ENCODE data around the gene HNRNPA2B1.

HNRNPA2B1 gene

GRCh38 chr7:26200444-26201246 lies at the start of gene HNRNPA2B1:
Gene HNRNPA2B1 (minus strand): TSS chr7:26200746. CDS start chr7:26200577, 169 bp downstream.
- peak; percentile 98 for DNase-seq

GRCh38 chr7:26250239-26250638 lies 49.7 kb upstream of the HNRNPA2B1 start:
- no peak for DNase-seq

- no peak for DNase-seq
Measured at GRCh38 chr7:26245150-26245549, 44.6 kb upstream of the HNRNPA2B1 start.

- DNase-seq: no peak
Measured at GRCh38 chr7:26238032-26238431, 37.5 kb upstream of the HNRNPA2B1 start.

- DNase-seq: no peak
Measured at GRCh38 chr7:26237035-26237807, 36.7 kb upstream of the HNRNPA2B1 start.

GRCh38 chr7:26233902-26234511 lies 33.5 kb upstream of the HNRNPA2B1 start:
- no peak for DNase-seq

GRCh38 chr7:26227987-26228386 lies 27.4 kb upstream of the HNRNPA2B1 start:
- DNase-seq: no peak

GRCh38 chr7:26224359-26224758 lies 23.8 kb upstream of the HNRNPA2B1 start:
- DNase-seq: no peak

- no peak for DNase-seq
Measured at GRCh38 chr7:26216049-26216448, 15.5 kb upstream of the HNRNPA2B1 start.

- DNase-seq: no peak
Measured at GRCh38 chr7:26213807-26214515, 13.4 kb upstream of the HNRNPA2B1 start.

- DNase-seq: no peak
Measured at GRCh38 chr7:26212921-26213718, 12.6 kb upstream of the HNRNPA2B1 start.

GRCh38 chr7:26208040-26208439 lies 7.5 kb upstream of the HNRNPA2B1 start:
- DNase-seq: no peak

GRCh38 chr7:26203016-26203415 lies 2.5 kb upstream of the HNRNPA2B1 start:
- no peak for DNase-seq

- peak; percentile 62 for DNase-seq
Measured at GRCh38 chr7:26202019-26202990, 1.8 kb upstream of the HNRNPA2B1 start.

GRCh38 chr7:26201247-26202018 lies 887 bp upstream of the HNRNPA2B1 start, which contains the start of gene CBX3:
Gene CBX3 (plus strand): TSS chr7:26201745. CDS start chr7:26202999, 1,254 bp downstream.
- DNase-seq: peak; percentile 92

- peak; percentile 75 for DNase-seq
Measured at GRCh38 chr7:26200038-26200443, 505 bp downstream of the HNRNPA2B1 start.

GRCh38 chr7:26199301-26200037 lies 1.1 kb downstream of the HNRNPA2B1 start:
- DNase-seq: peak; percentile 77

- no peak for DNase-seq
Measured at GRCh38 chr7:26198781-26199169, 1.8 kb downstream of the HNRNPA2B1 start.

GRCh38 chr7:26198133-26198780 lies 2.3 kb downstream of the HNRNPA2B1 start:
- peak; percentile 69 for DNase-seq
